WTC11 (cell line): ENCODE data around the gene ZFYVE28. TPM values are rescaled to one million over a fixed set of nuclear protein-coding genes. Genes with fewer than 3 reads are reported as not detected.
A peak's percentile ranks its signal among the peaks of the same experiment; 100 is the strongest.

Experiments used
- ATAC-seq: fragments of 200-7000 bp; cut with Tn5 transposase; 2 replicates; pipeline ENCODE4 v1.10.0; 2021; ENCODE audit warnings: mild to moderate bottlenecking, moderate library complexity
- CTCF ChIA-PET: fragments of 300-600 bp; sonication (Branson Sonifier 250); formaldehyde crosslinking; loops from one replicate; lab custom pipeline; 2021; ENCODE audit warnings: antibody characterized with exemption; lab: Charles Lee
- POLR2A ChIA-PET: fragments of 350-600 bp; sonication (Branson Sonifier 250); formaldehyde crosslinking; loops from one replicate; lab custom pipeline; 2021; ENCODE audit warnings: antibody characterized with exemption; lab: Charles Lee
- DNase-seq: peaks from one replicate; pipeline ENCODE4 v3.0.0; 2021; ENCODE audit warnings: low spot score
- H3K27ac Mint-ChIP-seq: 2 replicates; pipeline ENCODE4 v1.8.0; 2021; ENCODE audit warnings: mixed read lengths
- H3K27me3 Mint-ChIP-seq: 2 replicates; pipeline ENCODE4 v1.8.0; 2021; ENCODE audit warnings: low read depth, mild to moderate bottlenecking, moderate library complexity, mixed read lengths
- H3K36me3 Mint-ChIP-seq: 2 replicates; pipeline ENCODE4 v1.8.0; 2021; ENCODE audit warnings: mixed read lengths
- H3K4me1 Mint-ChIP-seq: 2 replicates; pipeline ENCODE4 v1.8.0; 2022; ENCODE audit warnings: mixed read lengths
- H3K4me3 Mint-ChIP-seq: 2 replicates; pipeline ENCODE4 v1.8.0; 2021; ENCODE audit warnings: mild to moderate bottlenecking, moderate library complexity, mixed read lengths
- H3K9me3 Mint-ChIP-seq: 2 replicates; pipeline ENCODE4 v1.8.0; 2021; ENCODE audit warnings: mixed read lengths
- AFF4 ChIP-seq: sonication (generic); formaldehyde crosslinking; IDR thresholded peaks from 2 replicates; pipeline ENCODE4 v1.8.1; 2023; ENCODE audit warnings: mild to moderate bottlenecking, missing genetic modification reagents, borderline replicate concordance
- CTCF ChIP-seq: fragments of 200-600 bp; IDR thresholded peaks from 2 replicates; pipeline ENCODE4 v1.8.0; 2022; ENCODE audit warnings: antibody characterized with exemption
- EMX1 ChIP-seq: fragments of 250-450 bp; sonication (Bioruptor Pico); IDR thresholded peaks from 2 replicates; pipeline ENCODE4 v1.8.0; 2021; ENCODE audit warnings: mild to moderate bottlenecking
- MXD4 ChIP-seq: fragments of 250-450 bp; sonication (Bioruptor Pico); IDR thresholded peaks from 2 replicates; pipeline ENCODE4 v1.8.0; 2021; ENCODE audit warnings: mild to moderate bottlenecking, moderate library complexity, borderline replicate concordance
- MYBL2 ChIP-seq: sonication (generic); formaldehyde crosslinking; IDR thresholded peaks from 2 replicates; pipeline ENCODE4 v1.8.1; 2023; ENCODE audit warnings: mild to moderate bottlenecking, moderate library complexity, missing genetic modification reagents
- NR2C2 ChIP-seq: sonication (generic); formaldehyde crosslinking; IDR thresholded peaks from 2 replicates; pipeline ENCODE4 v1.8.0; 2022; ENCODE audit warnings: mild to moderate bottlenecking, missing genetic modification reagents
- OVOL2 ChIP-seq: fragments of 250-450 bp; sonication (Bioruptor Pico); IDR thresholded peaks from 2 replicates; pipeline ENCODE4 v1.9.0; 2021; ENCODE audit warnings: mild to moderate bottlenecking, borderline replicate concordance
- SP1 ChIP-seq: sonication (generic); formaldehyde crosslinking; conservative IDR thresholded peaks from 2 replicates; pipeline ENCODE4 v1.8.1; 2022; ENCODE audit warnings: missing genetic modification reagents
- ZNF219 ChIP-seq: sonication (generic); formaldehyde crosslinking; IDR thresholded peaks from 2 replicates; pipeline ENCODE4 v1.8.0; 2023; ENCODE audit warnings: missing genetic modification reagents, mild to moderate bottlenecking, borderline replicate concordance
- ZNF532 ChIP-seq: fragments of 250-450 bp; sonication (Bioruptor Pico); IDR thresholded peaks from 2 replicates; pipeline ENCODE4 v1.9.0; 2021; ENCODE audit warnings: mild to moderate bottlenecking, borderline replicate concordance
- total RNA-seq: library from RNA; stranded (reverse); gene quantifications from 3 replicates; pipeline ENCODE4 v1.2.3, GENCODE V29; 2021

Gene ZFYVE28
- total RNA-seq, 1 experiment from 2014 or later, result 7.8 TPM

GRCh38 chr4:2461246-2461960 lies 43.0 kb upstream of the ZFYVE28 start:
- POLR2A ChIA-PET, result no interaction called here

More at GRCh38 chr4:2461246-2461960, 43.0 kb upstream of the ZFYVE28 start:
- H3K27me3 Mint-ChIP-seq, result peaks cover 37% of the 10 kb centered on the region
- H3K4me1 Mint-ChIP-seq, result peaks cover 18% of the 10 kb centered on the region
- H3K4me3 Mint-ChIP-seq, result peak overlapping the region; percentile 75
- ATAC-seq (no peak), DNase-seq (no peak)
- no peak overlapping the region for H3K27ac Mint-ChIP-seq
- no peaks in the 10 kb centered on the region for H3K36me3 Mint-ChIP-seq
- TF ChIP-seq CTCF (no peak), ZNF219 (CRISPR knock-in tag) (no peak), EMX1 (CRISPR knock-in tag) (no peak), ZNF532 (no peak), MXD4 (no peak), OVOL2 (CRISPR knock-in tag) (no peak), AFF4 (no peak), NR2C2 (CRISPR knock-in tag) (no peak), MYBL2 (no peak), SP1 (CRISPR knock-in tag) (no peak)
- TF ChIP-seq, all 79 proteins: peak for 0
- no peaks in the 10 kb centered on the region for H3K9me3 Mint-ChIP-seq
- CTCF ChIA-PET, result interaction anchor here (0.9 to 2.6 kb wide), 4 partner anchors 20 to 241 kb away, joined by 3 to 15 read pairs (median 4); no protein-coding TSS in a partner anchor
